Epithelial cell of umbilical artery (primary cell): ENCODE results near the gene HMGCR. TPM values are rescaled to one million over a fixed set of nuclear protein-coding genes. Genes with fewer than 3 reads are reported as not detected.

Experiments used
- total RNA-seq: library from RNA; depleted of rRNA; stranded (reverse); fragments of >200 nt; gene quantifications from 2 replicates; pipeline ENCODE4 v1.2.3, GENCODE V29; 2014

The HMGCR gene
- 121 and 147 TPM in 2 replicates for total RNA-seq

GRCh38 chr5:75336615-75337336 lies at the start of gene HMGCR:
Gene HMGCR, plus strand, starts transcription at chr5:75337220. Its CDS starts 5,386 bp downstream, at chr5:75342606.

Other genes starting within 250 kb of the HMGCR start
- not detected in 2 replicates for gene ANKRD31, start 100.3 kb upstream of the HMGCR start, total RNA-seq
- gene CERT1, start 174.4 kb downstream of the HMGCR start, total RNA-seq = 13.3 and 14.6 TPM in 2 replicates
- gene POLK, start 174.7 kb downstream of the HMGCR start, total RNA-seq = 22.7 and 41.9 TPM in 2 replicates